ENCODE measurements around the gene LMX1B.

Gene LMX1B

DNA sequence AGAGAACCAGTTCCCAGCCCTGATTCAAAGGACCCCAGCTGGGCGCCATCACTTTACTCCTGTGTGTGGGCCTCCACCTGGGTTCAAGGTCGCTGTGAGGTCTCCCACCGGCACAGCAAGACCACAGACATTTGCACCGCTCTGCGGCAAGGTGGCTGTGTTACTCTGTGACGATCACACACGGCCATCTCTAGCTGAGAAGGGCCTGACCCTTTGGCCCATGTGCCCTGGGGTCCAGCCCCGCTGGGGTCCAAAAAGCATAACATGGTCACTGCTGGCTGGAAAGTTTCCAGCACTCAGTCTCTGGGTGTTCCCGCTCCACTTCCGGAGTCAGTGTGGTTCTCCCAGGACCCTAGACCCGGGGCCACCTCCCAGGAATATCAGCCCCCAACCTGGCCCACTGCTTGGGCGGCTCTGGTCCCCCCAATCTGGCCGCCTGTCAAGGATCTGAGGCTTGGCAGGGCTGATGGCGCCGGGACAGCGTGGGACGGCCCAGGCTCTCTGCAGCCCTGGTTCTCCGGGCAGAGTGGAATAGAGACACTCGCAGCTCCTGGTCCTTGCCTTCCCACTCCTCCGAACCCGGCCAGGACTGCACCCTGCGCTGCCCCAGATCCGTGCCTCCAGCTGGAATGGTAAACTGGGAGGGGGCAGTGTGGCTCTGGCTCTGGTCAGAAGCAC lies 3.9 kb upstream of the LMX1B start:
- no peak for TF ChIP-seq GATA1 (IDR thresholded peaks at IDR 0.05; ENCODE audit: low read depth, low read length)
- TF ChIP-seq POLR2A (IDR thresholded peaks at IDR 0.05; ENCODE audit: low read length): no peak
- no peak for DNase-seq

DNA sequence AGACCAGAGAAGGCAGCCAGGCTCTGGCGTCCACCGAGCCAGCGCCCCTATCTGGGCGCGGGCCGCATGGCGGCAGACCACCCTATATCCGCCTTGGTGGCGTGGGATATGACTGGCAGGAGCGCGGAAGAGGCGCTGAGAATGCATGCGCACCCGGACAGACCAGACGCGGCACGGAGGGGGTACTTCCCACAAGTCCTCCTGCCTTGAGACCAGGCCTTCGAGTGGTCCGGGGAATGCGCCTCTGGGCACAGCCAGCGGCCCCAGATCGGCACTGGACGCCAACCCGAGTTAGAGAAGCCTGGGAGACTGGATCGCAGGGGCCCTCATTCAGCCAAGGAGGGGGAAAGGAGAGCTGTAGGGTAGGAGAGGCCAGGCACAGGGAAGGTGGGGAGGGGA lies 2.5 kb upstream of the LMX1B start:
- no peak for DNase-seq
- no peak for TF ChIP-seq POLR2A (IDR thresholded peaks at IDR 0.05; ENCODE audit: low read length)
- no peak for TF ChIP-seq GATA1 (IDR thresholded peaks at IDR 0.05; ENCODE audit: low read depth, low read length)

DNA sequence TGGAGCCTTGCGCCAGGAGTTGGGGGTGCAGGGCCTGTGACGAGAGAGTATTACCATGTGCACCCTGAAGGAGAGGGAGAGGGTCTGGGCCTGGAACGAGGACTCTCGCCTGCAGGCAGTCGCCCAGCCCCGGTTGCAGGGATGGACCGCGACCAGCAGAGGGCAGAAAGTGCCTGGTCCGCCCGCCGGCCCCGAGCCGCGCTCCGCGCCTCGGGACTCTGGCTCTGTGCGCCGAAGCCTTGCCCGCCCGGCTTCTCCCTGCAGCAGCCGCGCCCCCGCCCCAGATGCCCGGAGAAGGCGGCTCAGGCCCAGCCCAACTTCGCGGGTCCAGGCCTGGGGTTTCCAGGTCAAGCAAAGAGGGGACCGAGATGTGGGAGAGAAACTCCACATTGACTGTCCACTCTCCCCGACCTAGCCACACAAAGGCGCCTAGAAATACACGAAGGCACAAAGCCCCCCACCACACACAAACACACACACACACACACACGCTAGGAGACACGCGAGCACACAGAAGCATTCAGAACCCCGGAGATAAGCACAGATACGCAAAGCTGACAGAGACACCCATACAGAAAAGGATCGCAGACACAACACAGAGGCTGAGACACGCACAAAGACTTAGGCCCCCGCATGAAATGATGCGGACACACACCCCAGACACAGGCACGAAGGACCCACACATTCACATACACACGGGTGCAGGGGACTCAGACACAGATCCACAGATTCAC lies 2.0 kb upstream of the LMX1B start:
- TF ChIP-seq GATA1 (IDR thresholded peaks at IDR 0.05; ENCODE audit: low read depth, low read length) (no peak), POLR2A (IDR thresholded peaks at IDR 0.05; ENCODE audit: low read length) (no peak)
- peak; percentile 52 to 63 for DNase-seq

DNA sequence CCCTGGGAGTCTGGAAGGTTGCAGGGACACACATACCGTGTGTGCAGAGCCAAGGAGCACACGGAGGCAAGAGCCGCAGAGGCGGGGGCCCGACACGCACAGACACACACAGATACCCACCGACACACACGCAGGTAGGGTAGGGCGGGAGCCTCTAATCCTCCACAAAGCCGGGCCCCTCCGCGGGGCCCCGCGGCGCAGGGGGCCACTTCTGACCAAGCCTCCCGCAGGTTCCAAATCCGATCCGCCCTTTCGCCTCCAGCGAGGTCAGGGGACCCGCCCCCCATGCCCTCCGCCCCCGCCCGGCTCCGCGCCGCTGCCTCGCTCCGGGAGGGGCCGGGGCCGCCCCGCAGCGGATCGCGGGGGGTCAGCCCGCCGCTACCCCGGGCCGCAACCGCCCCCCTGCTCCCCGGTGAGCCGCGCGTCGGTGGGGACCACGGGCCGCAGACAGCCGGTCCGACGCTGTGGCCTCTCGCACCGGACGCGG lies 1.4 kb upstream of the LMX1B start:
- TF ChIP-seq GATA1 (IDR thresholded peaks at IDR 0.05; ENCODE audit: low read depth, low read length) (no peak), POLR2A (IDR thresholded peaks at IDR 0.05; ENCODE audit: low read length) (no peak)

DNA sequence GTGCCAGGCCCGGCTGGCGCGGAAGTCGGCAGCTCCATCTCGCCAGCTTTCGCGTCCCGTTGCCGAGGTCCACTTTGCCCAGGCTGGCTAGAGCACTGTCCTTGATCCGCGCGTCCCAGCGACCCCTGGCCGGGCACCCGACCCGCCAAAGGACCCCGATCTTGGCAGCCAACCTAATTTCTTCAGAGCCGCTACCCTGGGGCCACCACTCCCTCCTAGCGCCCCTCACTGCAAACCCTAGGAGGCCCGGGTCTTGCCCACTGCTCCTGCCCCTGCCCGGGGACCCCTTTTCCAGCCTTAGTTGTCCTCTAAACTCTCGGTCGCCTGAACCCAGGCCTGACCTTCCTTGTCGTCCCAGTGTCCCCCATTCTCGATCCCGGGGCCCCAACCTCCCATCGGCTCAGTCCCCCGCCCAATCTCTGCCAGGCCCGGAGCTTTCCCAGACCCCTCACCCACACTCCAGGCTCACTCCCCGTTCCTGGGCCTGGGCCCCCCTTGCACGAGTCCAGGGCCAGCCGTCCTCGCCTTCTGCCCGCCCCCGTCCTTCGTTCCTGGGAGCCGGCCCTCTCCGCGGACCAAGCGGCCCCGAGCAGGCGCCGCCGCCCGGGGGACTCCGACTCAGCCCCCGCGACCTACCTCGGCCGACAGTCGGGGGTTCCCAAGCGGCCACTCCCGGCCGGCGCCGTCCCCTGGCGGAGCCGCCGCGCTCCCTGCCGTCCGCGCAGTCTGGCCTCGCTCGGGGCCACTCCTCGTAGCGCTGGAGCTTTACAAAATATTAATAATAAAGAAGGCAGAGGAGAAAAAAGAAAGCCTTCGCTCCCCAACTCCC lies 701 bp upstream of the LMX1B start:
- TF ChIP-seq GATA1 (IDR thresholded peaks at IDR 0.05; ENCODE audit: low read depth, low read length) (no peak), POLR2A (IDR thresholded peaks at IDR 0.05; ENCODE audit: low read length) (no peak)
- DNase-seq: no peak

More for the DNA sequence above, 1.4 kb upstream of the LMX1B start:
- DNase-seq: no peak

DNA sequence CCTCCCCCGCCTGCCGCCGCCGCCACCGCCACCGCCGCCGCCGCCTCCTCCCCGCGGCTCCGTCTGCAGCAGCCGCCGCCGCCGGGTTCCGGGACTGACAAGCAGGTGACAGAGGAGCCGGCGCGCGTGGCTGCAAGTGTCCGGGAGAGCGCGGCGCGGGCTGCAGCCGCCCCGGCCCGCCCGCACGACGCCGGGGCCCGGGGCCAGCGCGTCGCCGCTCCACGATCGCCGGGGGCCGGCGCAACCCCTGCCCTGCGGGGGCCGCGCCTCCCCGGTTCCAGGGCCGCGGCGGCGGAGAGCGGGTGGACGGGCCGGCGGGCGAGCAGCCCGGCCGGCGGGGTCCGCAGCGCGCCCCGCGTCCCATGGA lies 343 bp downstream of the LMX1B start:
- peak in 1 of 2 experiments; percentile 10 for DNase-seq

DNA sequence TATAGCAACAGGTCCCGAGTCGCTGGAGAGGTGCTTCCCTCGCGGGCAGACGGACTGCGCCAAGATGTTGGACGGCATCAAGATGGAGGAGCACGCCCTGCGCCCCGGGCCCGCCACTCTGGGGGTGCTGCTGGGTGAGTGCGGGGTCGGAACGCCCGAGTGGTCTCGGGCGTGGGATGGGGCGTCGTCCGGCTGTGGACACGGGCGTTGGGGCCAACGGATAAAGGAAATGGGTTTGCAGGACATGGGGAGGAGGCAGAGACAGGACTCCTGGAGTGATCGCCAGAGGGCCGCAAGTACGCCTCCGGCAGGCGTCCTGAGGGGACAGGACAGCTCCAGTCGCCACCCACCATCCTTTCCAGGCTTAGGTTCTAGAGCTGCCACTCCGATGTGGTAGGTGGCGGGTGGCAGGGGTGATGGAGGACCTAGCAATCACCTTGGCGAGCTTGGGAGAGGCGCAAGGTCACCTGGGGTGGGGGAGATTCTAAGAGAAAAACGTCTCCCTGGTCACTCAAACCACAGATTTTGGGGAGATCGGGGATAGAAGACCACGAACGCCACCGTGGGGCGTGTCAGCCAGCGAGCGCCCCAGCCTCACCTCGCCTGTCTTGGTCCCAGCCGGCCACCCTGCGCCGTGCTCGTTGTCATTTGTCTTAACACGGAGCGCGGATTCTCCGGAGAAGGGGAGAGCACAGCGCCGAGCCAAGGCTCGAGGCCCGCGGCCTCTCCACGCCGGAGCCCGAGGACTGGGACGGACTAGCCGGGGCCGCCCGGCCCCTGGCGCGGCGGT lies 922 bp downstream of the LMX1B start:
- TF ChIP-seq GATA1 (IDR thresholded peaks at IDR 0.05; ENCODE audit: low read depth, low read length): no peak
- no peak for TF ChIP-seq POLR2A (IDR thresholded peaks at IDR 0.05; ENCODE audit: low read length)
- no peak for DNase-seq

More for the DNA sequence above, 343 bp downstream of the LMX1B start:
- TF ChIP-seq GATA1 (IDR thresholded peaks at IDR 0.05; ENCODE audit: low read depth, low read length) (no peak), POLR2A (IDR thresholded peaks at IDR 0.05; ENCODE audit: low read length) (no peak)

DNA sequence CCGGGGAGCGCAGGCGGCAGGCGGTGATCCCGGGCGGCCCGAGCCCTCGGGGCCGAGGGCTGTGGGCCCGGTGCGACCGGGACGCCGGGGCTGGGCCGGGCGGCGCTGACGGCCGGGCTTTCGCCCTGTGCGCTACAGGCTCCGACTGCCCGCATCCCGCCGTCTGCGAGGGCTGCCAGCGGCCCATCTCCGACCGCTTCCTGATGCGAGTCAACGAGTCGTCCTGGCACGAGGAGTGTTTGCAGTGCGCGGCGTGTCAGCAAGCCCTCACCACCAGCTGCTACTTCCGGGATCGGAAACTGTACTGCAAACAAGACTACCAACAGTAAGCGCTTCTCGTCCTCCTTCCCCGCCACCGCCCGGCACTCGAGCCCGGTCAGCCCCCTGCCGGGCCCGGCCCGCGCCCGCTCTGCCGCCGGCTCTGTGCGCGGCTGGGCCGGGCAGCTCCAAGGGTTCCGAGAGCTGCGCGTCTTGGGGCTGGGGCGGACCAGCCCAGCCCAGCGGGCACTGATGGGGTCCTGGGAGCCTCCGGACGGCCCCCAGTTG lies 1.6 kb downstream of the LMX1B start:
- no peak for DNase-seq
- TF ChIP-seq GATA1 (IDR thresholded peaks at IDR 0.05; ENCODE audit: low read depth, low read length): no peak
- no peak for TF ChIP-seq POLR2A (IDR thresholded peaks at IDR 0.05; ENCODE audit: low read length)

DNA sequence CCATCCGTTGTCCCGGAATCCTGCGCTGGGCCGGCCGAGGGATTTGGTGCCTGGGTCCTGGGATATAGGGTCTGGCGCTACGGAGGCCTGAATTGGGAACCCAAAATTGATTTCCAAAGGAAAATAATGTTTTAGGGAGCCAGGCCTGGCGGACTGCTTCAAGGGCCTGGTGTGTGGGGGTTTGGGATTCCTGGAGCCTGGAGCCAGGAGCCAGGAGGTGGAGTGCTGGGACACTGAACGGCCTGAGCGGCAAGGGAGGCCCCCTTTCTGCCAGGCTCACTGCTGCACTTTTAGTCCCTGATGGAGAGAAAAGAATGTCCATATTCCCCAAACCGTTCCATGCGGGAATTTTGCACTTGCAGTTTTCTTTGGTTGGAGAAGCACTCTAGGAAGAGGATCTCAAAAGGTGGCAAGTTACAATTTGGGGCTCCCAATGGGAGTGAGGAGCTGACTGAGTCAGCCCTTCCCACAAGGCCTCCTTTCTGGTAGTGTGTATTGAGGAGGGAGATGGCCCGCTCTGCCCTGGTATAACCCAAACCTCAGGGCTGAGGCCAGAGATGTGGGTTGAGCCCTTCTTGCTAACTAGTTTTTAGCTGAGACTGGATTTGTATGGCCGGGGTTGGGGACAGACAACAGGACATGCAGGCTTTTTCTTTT lies 2.2 kb downstream of the LMX1B start:
- no peak for DNase-seq
- TF ChIP-seq GATA1 (IDR thresholded peaks at IDR 0.05; ENCODE audit: low read depth, low read length): no peak
- no peak for TF ChIP-seq POLR2A (IDR thresholded peaks at IDR 0.05; ENCODE audit: low read length)

DNA sequence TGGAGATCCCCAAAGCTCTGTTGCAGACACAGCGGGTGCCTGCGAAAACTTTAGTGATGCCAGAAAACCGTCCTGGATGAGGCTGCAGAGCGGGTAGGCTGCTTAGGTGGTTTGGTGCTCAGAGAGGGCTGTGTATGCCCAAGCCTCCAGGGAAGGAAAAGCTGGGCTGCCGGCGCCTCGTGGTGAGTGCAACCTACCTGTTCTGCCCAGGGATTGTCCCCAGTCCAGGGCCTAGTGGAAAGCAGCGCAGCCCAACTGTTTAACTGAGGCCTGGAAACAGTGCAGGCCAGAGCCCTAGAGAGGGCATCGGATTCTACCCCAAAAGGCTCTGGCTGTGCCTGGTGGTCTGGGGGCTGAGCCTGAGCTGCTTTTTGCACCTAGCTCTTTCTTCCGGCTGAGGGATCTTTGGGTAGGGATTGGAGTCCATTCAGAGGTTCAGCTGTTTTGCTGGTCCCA lies 2.8 kb downstream of the LMX1B start:
- TF ChIP-seq POLR2A (IDR thresholded peaks at IDR 0.05; ENCODE audit: low read length) (no peak), GATA1 (IDR thresholded peaks at IDR 0.05; ENCODE audit: low read depth, low read length) (no peak)
- DNase-seq: no peak

DNA sequence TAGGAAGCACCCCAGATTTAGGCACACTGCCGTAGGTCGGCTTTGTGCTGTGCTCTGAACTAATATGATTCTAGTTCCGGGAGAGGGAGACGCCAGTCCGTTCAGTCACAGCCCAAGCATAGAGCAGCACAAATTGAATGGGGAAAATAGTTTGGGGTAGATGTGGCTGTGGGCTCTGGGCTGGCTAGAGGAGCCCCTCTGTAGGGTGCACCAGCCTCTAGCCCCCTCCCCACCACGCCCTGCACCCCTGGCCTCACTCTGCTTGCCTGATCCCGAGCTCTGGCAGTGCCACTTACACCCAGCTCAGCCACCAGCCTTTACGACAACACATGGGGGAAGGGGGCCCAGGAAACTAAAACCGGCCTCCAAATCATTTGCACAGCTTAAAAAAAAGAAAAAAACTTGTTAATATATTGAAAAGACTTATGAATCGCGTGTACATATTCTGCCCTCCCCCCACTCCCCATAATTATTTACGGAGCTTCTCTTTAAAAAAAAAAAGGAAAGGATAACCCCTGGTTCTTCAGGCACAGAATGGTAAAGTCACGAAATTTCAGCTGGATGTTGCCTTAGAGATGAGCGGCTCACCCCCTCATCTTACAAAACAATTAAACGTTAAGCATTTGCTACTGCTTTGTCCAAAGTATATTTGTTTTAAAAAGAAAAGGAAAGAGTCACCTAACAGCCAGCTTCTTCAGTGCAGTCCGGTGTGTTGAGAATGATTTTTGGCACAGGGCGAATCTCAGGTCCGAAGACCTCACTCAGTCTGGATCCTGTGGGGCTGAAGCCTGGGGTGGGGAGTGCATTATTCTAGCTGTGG lies 3.5 kb downstream of the LMX1B start:
- DNase-seq: no peak
- TF ChIP-seq POLR2A (IDR thresholded peaks at IDR 0.05; ENCODE audit: low read length): no peak
- TF ChIP-seq GATA1 (IDR thresholded peaks at IDR 0.05; ENCODE audit: low read depth, low read length): no peak

DNA sequence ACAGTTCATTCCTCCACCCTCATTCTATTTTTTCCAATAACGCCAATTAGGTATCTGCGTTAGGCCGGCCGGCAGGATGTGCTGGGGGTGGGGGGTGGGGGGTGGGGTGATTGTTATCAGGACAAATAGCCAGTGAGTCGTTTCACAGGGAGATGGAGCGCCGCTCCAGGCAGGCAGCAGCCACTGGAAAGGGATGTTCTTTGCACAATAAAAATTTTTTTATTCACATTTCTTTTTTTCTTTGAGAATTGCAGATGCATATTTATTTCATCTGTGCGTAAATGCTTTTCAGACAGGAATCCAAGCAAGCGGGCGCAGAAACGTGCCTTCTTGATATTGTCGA lies 4.1 kb downstream of the LMX1B start:
- TF ChIP-seq GATA1 (IDR thresholded peaks at IDR 0.05; ENCODE audit: low read depth, low read length) (no peak), POLR2A (IDR thresholded peaks at IDR 0.05; ENCODE audit: low read length) (no peak)
- no peak for DNase-seq

Measured in erythroblast (primary cell).